Transverse colon (tissue), 4 donors: ENCODE measurements around the gene ZNF76. TPM values are rescaled to one million over a fixed set of nuclear protein-coding genes. Genes with fewer than 3 reads are reported as not detected.

ENCODE experiments used
- DNase-seq: peaks from one replicate; pipeline ENCODE4 v3.0.0-alpha.2; 2019
- H3K27ac ChIP-seq, 4 donors: fragments of 200-600 bp; sonication (generic); 2 replicates each; pipeline ENCODE4 v1.5.1; 2016 to 2018; ENCODE audit warnings: inconsistent platforms in 4 of 4
- H3K27me3 ChIP-seq: fragments of 200-600 bp; sonication (generic); 2 replicates; pipeline ENCODE4 v1.5.1; 2017; ENCODE audit warnings: inconsistent platforms
- H3K36me3 ChIP-seq, 4 donors: fragments of 200-600 bp; sonication (generic); 2 replicates each; pipeline ENCODE4 v1.5.1; 2017 to 2019; ENCODE audit warnings: inconsistent platforms in 4 of 4
- H3K4me1 ChIP-seq, 4 donors: fragments of 200-600 bp; sonication (generic); 2 replicates each; pipeline ENCODE4 v1.5.1; 2017 to 2020; ENCODE audit warnings: inconsistent platforms in 4 of 4
- H3K4me3 ChIP-seq, 4 donors: fragments of 200-600 bp; sonication (generic); 1 replicate in 1 of 4; 2 replicates in 3 of 4; pipeline versions ENCODE4 v1.5.1 to v1.6.1; 2017 to 2019; ENCODE audit warnings: inconsistent platforms in 4 of 4
- H3K9me3 ChIP-seq, 2 donors: fragments of 200-600 bp; sonication (generic); 2 replicates each; pipeline ENCODE4 v1.5.1; 2017 to 2019; ENCODE audit warnings: inconsistent platforms in 2 of 2
- CTCF ChIP-seq, 5 experiments: fragments of 200-600 bp in 3 of 5; fragments of 450-650 bp in 2 of 5; sonication (generic) in 3 of 5; IDR thresholded peaks; 1 replicate in 2 of 5; 2 replicates in 3 of 5; pipeline ENCODE4 v1.5.1; 2016 to 2017; ENCODE audit warnings: antibody characterized with exemption in 5 of 5, inconsistent platforms in 3 of 5, mild to moderate bottlenecking in 2 of 5, moderate library complexity in 1 of 5
- EP300 ChIP-seq: sonication (generic); formaldehyde crosslinking; IDR thresholded peaks from one replicate; pipeline ENCODE4 v1.6.1; 2017; ENCODE audit warnings: antibody characterized with exemption, low read depth
- POLR2A ChIP-seq: fragments of 450-650 bp; IDR thresholded peaks from one replicate; pipeline ENCODE4 v1.6.1; 2016; ENCODE audit warnings: antibody characterized with exemption, mild to moderate bottlenecking, moderate library complexity
- POLR2AphosphoS5 ChIP-seq, 3 donors: sonication (generic); formaldehyde crosslinking; IDR thresholded peaks; one replicate each; pipeline ENCODE4 v1.6.1; 2016; ENCODE audit warnings: antibody characterized with exemption in 3 of 3
- WGBS, 2 donors: methylation state at CpG; one replicate each; pipeline ENCODE4 v1.1.5; 2018; ENCODE audit warnings: low coverage in 1 of 2; 5-methylcytosine and 5-hydroxymethylcytosine counted together
- in situ Hi-C, 4 donors: fragments of 200-750 bp; cut with MboI; loops; one replicate each; pipeline versions ENCODE4 v1.15.0 to v1.15.1; 2017; ENCODE audit warnings: low sequenced_read_pairs in 3 of 4, low pct_ligation_motif_present in 1 of 4, low pct_unique_long_range_greater_than_20kb in 1 of 4
- intact Hi-C: fragments of 100-400 bp; cut with DNase I; formaldehyde crosslinking; loops from one replicate; pipeline ENCODE4 v1.15.1; 2023; ENCODE audit warnings: low total_unique reads
- total RNA-seq, 4 donors: library from RNA; depleted of rRNA; stranded (reverse); fragments of >200 nt; gene quantifications; one replicate each; pipeline ENCODE4 v1.1.0, GENCODE V29; 2016

Gene ZNF76
- total RNA-seq, 4 donors from 2014 or later, result 30.2 to 59.3 (median 35.1) TPM

GRCh38 chr6:35239581-35239980 is 20.0 kb upstream of the ZNF76 start:
- Histone ChIP-seq H3K9me3 (no peaks in the 10 kb centered on the region), H3K36me3 (no peaks in the 10 kb centered on the region), H3K4me1 (peaks cover 0 to 7% (median 5%) of the 10 kb centered on the region in 4 donors), H3K27ac (no peak overlapping the region), H3K27me3 (no peaks in the 10 kb centered on the region), H3K4me3 (no peak overlapping the region)
- intact Hi-C loops (no loop called here), in situ Hi-C loops (loop anchor here in 1 of 4 donors (25.0 kb wide), 1 partner anchor 252 kb away; no protein-coding TSS in a partner anchor)
- 83 to 91% methylated on average over 4 of the region's 4 CpGs for WGBS, 2 donors
- TF ChIP-seq CTCF (IDR thresholded peaks at IDR 0.05) (no peak), EP300 (no peak), POLR2A (no peak), POLR2AphosphoS5 (IDR thresholded peaks at IDR 0.05) (no peak)
- no peak for DNase-seq

- no peak overlapping the region for H3K4me3 ChIP-seq
- 41 to 62% methylated on average over 4 to 12 of the region's 12 CpGs for WGBS, 2 donors
- no peaks in the 10 kb centered on the region for H3K27me3 ChIP-seq
- peak; percentile 78 for DNase-seq
- intact Hi-C loops, result loop anchor here (5.0 to 10.0 kb wide), 2 partner anchors 96 to 254 kb away; partner anchors contain the start of gene TCP11
- H3K27ac ChIP-seq, result no peak overlapping the region
- TF ChIP-seq CTCF (IDR thresholded peaks at IDR 0.05) (peak; percentile 91 to 96 (median 94)), POLR2AphosphoS5 (IDR thresholded peaks at IDR 0.05) (no peak)
- in situ Hi-C loops, result loop anchor here in 2 of 4 donors (10.0 to 25.0 kb wide), 2 partner anchors 96 to 254 kb away; partner anchors contain the start of gene TCP11 (in 1 of the 2)
- H3K9me3 ChIP-seq, result no peaks in the 10 kb centered on the region
- H3K36me3 ChIP-seq, result no peaks in the 10 kb centered on the region
- H3K4me1 ChIP-seq, result peaks cover 0 to 7% (median 5%) of the 10 kb centered on the region in 4 donors
These were observed 18.4 kb upstream of the ZNF76 start for GRCh38 chr6:35240838-35241801.

GRCh38 chr6:35242486-35242885 is 17.0 kb upstream of the ZNF76 start:
- 96% methylated on average over 5 of the region's 5 CpGs; no CpG with 5 or more reads in 1 of the 2 donors for WGBS, 2 donors

More at GRCh38 chr6:35242486-35242885, 17.0 kb upstream of the ZNF76 start:
- Histone ChIP-seq H3K4me1 (peaks cover 0 to 7% (median 5%) of the 10 kb centered on the region in 4 donors), H3K4me3 (no peak overlapping the region), H3K36me3 (no peaks in the 10 kb centered on the region), H3K27ac (no peak overlapping the region), H3K9me3 (no peaks in the 10 kb centered on the region), H3K27me3 (no peaks in the 10 kb centered on the region)
- TF ChIP-seq CTCF (IDR thresholded peaks at IDR 0.05) (no peak), POLR2A (no peak), POLR2AphosphoS5 (IDR thresholded peaks at IDR 0.05) (no peak), EP300 (no peak)
- in situ Hi-C loops, result loop anchor here in 2 of 4 donors (10.0 to 25.0 kb wide), 2 partner anchors 98 to 255 kb away; partner anchors contain the start of gene TCP11 (in 1 of the 2)
- no peak for DNase-seq
- intact Hi-C loops, result loop anchor here (5.0 to 10.0 kb wide), 2 partner anchors 98 to 255 kb away; partner anchors contain the start of gene TCP11
